GM19372 (cell line): ENCODE measurements around the gene SSBP3.

Source experiments
- ATAC-seq: cut with Tn5 transposase; IDR thresholded peaks from one replicate; pipeline ENCODE4 v1.9.1; 2021; ENCODE audit warnings: mild to moderate bottlenecking, low read depth, moderate library complexity; ENCODE audit not compliant: unreplicated experiment

The SSBP3 gene

DNA sequence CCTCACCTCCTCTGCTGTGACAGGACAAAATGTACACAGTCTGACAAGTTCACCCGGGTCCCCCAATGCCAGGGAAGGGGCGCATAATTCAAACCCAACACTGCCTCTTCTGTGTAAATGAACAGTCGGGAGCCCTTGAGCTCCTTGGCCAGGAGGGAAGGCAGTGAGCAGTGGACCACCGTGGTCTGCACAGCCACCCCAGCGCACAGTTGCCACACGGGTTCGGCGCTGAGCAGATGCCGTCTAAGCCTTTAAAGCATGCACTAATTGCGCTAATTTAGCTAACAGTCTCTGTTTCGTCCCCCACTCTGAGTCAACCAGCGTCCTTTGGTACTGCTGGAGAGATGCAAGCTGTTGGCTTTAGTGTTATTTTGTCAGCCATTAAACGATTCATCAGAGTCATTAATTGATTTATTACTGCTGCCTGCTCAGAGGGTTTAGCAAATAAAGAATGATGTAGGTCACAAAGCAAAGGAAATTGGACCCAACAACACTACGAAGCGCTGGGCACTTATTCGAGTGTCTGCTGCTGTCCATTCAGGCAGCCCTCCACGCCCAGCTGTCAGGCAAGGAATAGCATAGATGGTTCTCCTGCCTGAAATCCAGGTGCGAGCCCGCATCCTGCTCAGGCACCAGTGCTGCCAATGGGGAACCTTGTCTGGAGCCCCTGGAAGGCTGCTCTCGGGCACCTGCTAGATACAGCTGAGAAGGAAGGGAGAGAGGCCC is 114.8 kb downstream of the SSBP3 start:
- no peak for ATAC-seq

DNA sequence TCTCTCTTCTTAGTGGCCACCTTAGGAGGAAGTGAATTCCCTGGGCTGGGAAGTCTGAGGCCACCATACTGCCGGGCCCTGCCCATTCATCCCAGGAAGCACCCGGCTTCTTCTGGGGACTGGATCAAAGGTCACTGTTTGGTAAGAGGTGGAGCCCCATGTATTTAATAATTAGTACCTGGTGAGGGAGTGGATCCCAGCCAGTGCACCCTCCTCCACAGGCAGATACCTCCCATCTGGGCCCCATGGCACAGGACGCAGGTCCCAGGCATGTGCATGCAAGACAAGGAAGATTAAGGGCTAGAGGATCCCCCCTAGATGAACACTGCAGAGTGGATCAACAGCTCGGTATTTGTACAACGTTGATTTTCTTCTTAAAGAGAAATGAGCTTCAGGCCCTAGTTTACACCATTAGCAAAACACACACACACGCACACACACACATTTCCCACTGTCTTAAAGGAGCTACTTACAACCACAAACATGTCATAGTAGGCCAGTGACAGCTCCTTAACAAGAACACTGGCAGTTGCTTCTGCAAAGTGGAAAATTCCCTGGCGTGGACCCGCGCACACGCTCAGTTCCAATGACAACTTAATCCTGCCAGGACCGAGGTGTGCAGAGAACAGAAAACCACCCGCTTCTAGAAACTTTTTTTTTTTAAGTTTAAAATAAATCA is 115.5 kb downstream of the SSBP3 start:
- ATAC-seq = no peak

DNA sequence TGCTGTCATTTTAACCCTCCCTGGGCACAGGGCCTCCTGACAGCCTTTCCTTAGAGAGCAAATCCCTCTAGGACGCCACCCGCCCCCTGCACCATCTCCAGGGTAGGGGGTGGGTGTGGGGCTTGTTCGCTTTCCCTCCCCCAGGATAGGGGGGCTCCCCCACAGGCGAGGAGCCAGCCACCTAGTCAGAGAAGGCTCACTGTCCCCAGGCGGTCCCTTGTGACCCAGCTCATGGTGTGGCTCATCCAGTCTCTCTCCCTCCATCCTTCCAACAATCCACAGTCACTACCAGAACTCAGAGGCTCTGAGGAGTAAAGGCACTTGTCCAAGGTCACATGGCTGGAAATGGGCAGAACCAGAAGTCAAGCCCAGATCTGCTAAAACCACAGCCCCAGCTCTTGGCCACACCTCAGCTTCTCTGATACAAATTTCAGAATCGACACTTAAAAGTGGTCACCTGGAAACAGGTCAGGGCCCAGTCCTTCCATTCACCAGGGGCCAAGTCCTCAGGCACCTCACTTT is 116.4 kb downstream of the SSBP3 start:
- ATAC-seq = no peak

DNA sequence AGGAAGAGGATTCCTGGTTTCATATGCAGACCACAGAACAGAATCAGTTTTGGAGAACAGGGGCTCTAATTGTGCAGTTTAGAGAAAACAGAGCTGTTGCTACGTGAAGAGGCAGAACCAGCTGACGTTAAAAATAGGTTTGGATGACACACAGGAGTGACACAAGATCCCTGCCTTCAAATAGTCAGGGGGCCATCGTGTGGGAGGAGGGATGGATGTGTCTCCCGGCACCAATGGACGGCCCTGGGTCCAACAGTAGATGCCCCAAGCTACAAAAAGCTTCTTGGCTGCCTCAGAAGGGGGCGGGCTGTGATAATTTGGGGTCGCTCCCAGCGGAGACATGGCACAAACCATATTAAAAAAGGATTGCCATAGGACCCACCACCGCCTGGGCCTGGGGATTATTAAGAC is 118.4 kb downstream of the SSBP3 start:
- ATAC-seq = no peak

DNA sequence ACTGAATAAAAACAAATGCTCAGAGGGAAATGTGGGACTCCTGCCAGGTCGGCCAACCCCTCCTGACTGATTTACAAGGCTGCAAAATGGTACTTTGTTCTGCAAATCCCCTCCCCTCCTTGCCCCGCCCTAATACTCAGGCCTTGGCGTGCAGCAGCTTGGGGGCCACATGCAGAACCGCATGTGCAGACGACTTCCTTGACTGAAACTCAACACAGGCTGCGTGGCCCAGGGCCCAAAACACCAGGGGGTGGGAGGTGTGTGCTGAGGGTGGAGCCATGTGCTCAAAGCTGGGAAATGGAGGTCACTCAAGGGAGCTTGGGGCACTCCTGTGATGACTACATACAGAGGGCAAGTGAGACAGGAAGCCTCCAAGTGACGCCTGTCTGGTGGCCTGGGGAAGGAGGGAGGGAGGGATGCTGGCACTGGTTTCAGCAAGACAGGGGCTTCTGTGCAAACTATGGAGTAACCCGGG is 119.0 kb downstream of the SSBP3 start:
- no peak for ATAC-seq

DNA sequence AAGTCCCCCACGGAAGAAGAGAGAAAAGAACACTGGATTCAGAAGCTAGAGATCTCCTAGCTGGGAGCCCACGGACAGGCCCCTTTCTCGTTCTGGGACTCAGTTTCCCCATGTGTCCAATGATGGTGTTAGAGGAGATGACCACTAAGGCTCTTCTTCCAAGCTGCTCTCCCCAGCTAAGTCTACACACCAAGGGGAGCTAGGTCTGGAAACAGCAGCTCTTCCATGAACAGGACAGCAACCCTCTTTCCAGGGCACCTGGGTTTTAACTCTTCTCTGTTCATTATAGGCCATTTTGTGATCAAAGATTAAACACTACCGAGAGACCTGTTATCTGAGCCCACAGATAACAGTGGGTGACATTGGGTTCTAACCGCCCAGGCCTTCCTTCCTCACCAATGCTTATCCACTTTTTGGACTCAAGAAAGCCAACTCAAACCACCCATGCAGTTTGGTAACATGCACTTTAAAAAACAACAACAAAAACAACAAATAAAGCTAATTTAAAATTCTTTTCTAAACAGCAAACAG is 120.3 kb downstream of the SSBP3 start:
- ATAC-seq = no peak

DNA sequence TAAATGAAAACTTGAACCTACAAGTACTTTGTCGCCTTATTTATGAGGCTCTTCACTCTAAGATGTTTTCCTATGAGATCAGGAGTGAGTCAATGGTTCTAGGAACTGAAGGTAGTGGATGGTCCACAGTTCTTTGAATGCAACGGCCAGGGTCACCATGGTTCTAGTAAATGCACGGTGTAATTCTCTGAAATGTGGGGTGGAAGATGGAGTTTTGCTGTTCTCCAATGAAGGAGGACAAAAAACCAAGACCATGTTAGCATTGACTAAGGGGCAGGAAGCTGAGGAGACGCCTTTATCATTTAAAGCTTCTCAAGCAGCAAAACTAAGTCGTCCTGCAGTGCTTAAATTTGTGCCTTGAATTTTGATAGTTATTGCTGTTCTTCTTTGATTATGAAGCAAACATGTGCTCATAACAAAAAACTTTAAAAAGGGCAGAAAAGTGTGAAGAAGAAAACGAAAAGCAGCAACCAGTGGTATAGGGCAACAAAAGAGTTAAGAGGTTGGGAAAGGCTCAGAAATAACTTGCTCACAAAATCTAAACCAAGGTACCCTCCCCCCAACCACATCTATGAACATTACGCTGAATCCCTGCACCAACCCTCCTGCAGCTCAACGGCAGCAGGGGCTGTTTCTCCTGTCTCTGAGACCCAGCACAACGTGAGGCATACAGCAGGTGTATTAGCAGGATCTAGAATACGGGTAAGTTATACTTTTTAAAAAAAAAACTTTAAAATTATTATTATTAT is 121.2 kb downstream of the SSBP3 start:
- no peak for ATAC-seq

DNA sequence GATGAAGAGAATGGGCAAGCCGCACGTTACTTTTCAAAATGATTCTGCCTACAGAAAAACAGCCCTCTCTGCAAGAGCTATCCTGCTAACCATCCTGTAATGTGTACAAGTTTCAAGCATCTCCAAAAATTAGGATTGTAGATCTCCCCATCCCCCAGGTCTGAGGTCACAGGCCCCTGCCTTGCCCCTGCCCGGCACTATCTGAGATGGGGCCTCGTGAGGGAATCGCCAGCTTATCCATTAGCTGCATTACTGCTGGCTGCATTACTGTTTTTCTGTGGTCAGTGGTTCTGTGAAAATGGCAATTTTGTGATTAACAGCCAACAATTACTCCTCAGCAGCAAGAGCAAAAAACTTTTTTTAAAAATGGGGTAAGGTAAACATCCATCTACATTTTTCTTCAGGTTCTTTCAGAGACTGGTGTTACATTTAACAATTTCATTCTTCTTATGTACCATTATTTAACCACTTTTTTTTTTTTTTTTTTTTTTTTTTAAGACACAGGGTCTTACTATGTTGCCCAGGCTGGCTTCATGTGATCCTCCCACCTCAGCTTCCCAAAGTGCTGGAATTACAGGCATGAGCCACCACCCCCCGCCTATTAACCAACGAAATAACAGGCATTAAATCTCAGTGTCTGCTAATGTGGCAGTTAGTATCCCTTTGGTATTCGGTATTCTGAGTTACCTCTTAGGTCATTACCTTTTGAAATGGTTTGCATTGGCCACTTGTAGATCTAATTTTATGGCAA is 122.4 kb downstream of the SSBP3 start:
- ATAC-seq = no peak

DNA sequence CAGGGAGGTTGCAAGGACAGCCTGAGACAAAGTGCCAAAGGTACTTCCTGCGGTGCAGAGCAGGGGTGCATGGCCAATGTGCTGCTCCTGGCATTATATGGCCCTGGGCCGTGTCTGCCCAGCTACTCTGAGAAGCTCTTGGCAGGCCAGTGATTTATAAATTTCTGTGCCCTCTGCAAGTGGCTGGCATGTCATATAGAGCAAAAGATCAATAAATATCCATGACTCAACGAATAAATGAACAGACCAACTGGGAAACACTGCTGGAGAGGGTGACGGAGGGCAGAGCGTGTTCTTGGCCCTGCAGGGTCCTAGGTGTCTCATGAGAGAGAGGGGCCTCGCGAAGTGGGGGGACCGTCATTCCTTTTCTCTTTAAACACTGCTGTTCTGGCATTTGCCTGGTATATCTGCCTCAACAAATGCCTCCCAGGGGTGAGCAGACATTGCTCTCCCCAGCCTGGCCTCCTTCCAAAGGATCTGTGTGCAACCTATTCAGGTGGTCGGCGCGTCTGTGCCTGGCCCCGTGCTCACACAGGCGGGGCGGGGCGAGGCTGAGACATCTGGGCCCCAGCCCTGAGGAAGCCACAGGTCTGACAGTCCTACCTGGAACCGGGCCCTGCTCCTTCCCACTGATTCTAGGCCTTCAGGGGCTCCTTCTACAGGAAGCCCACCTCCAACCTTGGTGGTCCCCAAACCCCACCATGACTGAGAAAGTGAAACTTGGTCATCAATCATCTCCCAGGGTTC is 123.9 kb downstream of the SSBP3 start:
- no peak for ATAC-seq

DNA sequence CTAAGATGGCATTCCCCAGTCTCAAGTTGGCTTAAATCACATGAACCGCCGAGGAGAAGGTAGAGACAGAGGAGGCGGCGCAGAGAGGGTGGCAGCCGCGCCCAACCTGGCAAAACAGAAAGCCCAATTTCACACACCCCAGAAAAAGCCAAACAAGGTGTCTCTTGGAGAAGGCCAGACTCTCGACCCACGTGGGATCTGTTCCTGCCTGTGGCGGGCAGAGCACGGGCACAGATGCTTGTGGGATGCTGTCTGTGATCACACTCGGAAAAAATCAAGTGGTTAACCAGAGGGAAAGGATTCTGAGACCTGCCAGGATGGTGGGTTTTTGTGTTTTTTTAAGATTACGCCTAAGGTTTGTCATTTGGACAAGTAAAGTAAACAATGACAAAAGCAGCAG is 125.5 kb downstream of the SSBP3 start:
- no peak for ATAC-seq

DNA sequence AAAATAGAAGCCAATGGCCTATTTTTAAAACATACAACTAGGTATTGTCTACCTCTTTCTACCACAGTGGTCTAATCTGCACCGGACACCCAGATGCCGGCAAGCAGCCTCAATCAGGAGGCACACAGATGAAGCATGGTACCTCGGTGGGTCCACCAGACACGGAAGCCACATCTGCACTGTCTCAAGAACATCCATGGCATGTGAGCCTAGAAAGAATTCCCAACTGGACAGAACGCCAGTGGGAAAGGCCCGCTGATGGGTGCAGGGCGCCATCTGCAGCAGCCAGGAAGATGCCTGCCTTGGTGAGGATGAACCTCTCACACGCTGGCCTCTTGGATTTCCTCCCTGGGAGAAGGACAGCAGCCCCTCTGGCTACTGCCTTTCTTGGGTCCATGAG is 126.7 kb downstream of the SSBP3 start:
- ATAC-seq = no peak

DNA sequence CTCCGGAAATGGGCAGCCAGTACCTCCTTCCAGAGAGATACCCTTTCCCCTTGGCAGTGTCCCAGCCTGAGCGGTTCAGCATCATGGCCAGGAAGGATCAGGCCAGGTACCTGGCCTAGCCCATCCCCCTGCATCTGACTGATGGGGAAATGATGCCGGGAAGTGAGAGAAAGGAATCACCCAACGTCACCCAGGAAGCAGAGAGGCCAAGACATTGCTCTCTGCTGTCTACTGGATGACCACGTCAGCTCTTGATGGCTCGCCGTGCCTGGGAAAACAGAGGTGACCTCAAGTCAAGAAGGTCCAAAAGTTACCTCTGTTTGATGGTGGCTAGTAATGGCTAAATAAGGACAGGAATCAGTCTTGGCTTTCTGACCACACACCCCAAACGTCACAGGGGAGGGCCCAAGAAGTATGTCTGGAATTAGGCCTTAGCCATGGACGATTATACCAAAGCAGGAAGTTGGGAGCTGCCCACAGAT is 127.2 kb downstream of the SSBP3 start:
- ATAC-seq = no peak

DNA sequence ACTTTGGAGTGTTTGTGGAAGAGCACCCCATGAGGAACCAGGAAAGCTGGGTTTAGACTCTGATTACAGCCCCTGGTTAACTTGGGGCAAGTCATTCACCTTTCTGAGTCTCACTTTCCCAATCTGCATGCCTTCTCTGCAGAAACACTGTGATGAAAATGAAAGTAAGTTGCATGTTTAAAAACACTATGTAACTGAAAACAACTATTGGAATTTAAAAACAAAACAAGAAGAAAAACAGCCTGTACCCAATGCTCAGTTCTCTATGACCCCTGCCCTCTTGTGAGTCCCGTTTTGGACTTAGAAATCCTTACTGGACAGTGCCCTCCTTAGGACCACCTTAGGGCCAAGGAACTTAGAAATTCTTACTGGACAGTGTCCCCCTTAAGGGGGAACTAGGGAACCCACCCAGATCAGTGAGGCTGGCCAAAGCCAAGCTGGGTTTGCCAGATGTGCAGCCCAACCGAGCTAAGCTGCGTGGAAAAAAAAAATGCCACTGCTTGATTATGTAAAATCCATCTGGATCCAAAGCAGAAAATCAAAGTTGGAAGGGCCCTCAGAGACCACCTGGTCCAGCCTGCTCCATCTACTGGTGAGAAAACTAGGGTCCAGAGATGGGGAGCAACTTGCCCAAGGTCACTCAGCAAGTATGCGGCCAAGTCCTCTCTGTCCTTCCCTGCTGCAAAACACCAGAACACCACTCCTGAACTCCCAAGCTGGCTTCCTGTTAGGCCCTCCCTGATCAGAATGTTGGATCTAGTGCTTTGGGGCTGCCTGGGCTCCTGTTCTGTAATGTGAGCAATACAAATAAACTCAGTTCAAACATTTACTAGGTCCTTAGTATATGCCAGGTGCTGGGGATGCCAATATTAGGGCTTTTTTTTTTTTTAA is 128.5 kb downstream of the SSBP3 start:
- ATAC-seq = no peak

DNA sequence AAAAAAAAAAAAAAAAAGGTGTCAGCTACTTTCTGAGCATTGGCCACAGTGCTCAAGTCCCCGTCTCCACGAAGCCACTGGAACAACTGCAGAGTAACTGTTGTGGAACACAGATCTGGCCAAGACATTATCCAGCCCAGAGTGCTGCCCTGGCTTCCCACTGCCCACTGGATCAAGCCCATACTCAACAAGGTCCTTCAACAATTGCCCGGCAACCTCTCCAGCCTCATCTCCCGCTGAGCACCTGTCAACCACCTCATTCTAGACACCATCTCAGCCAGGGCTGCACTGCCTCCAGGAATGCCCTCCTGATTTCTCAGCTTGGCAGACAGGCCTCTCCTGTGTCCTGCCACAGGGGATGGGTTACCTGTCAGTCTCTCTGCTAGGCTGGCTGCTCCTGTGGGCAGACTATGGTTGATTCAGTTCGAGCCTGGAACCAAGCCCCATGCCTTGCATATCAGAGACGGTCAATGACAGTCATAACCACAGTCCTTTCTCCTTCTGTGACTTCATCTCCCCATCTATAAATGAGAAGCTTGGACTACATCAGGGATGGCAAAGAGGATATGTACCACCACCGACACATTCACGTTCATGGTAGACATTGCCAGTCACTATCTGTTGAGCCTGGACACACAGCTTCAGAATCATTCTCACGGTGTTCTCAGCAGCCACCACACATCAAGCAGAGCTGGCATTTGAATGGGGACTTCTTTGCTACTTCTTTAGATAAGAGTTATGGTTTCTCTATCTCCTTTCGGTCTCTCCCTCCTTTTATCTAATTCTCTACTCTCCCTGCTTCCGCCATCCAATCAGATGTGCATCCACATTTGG is 129.4 kb downstream of the SSBP3 start:
- no peak for ATAC-seq

DNA sequence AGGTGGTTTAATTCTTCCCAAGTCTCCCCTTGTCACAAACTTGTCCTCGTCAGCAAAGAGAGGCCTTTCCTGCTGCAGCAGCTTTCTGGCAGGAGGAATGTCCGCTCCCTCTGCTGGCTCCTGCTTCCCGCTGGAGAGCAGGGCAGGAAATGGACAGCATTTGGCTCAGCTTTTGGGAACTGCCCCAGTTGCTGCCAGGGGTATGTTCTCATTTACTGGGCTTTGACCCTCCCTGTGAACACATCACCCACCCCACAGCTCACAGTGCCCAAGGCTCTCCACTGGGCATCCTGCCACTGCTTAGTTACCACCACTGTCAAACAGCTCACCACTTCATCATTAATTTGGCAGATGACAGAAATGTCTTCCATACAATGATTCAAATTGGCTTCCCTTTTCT is 130.8 kb downstream of the SSBP3 start:
- no peak for ATAC-seq

DNA sequence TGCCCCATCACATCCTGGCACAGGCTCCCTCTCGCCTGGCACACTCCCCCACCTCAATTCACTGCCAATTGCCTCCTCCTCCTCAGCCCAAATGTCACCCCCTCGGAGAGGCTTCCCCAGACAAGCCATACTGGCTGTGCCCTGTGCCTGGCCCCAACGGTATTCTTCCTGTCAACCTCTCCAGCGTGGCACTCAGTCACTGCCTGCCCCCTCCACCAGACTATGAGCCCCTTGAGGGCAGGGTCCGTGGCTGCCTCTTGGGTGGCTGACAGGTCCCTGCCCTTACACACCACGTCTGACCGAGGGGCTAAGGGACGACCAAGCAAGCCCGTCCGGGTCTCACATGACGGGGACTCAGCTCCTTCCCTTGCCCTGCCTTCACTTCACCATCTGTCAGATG is 131.3 kb downstream of the SSBP3 start:
- no peak for ATAC-seq

DNA sequence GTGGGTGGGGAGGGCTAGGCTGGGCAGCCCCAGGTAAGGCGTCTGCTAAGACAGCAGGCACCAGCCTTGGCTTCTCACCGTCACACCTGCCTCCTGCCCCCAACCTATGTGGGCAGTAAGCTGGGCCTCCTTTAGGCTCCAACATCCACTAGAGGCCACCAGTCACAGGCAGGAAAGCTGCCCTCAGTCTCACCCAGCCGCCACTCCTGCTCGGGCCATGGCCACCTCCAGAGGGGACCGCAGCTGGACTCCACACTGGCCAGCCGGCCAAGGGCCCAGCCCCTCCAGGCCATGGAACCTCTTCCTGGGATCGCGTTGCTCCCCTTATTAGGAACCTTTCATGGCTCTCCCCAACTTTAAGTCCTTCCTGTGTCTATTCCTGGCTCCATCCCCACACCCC is 131.7 kb downstream of the SSBP3 start:
- ATAC-seq = no peak

DNA sequence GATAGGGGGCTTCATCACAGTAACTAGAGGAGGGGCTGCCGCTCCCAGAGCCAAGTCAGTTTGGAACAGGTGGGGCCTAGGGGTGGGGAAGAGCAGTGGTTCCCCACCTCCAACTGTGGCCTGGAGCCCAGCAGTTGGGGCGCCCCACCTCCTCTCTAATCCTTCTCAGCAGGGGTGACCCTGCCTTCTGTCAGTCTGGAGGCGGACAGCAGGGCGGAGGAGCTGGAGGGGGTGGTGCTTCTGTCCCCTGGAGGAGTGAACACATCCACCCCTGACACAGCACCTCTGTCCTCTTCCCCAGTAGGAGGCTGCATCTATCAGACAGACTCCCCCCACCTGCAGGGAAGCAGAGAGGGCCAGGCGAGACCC is 132.4 kb downstream of the SSBP3 start:
- ATAC-seq = no peak
